GM23248 (cell line): ENCODE measurements around the gene GALNS. TPM values are rescaled to one million over a fixed set of nuclear protein-coding genes. Genes with fewer than 3 reads are reported as not detected.

ENCODE experiments used
- DNase-seq: peaks from one replicate; pipeline ENCODE4 v3.0.0-alpha.2; 2015
- H2AFZ ChIP-seq: fragments of 200-600 bp; sonication (generic); 2 replicates; pipeline ENCODE4 v1.6.1; 2016; ENCODE audit warnings: antibody characterized with exemption
- H3F3A ChIP-seq: fragments of 200-600 bp; sonication (generic); 2 replicates; pipeline ENCODE4 v1.6.1; 2016; ENCODE audit warnings: mild to moderate bottlenecking, antibody characterized with exemption, mixed run types; ENCODE audit not compliant: insufficient read depth
- H3K27ac ChIP-seq: fragments of 200-600 bp; sonication (generic); 2 replicates; pipeline ENCODE4 v1.5.1; 2016; ENCODE audit warnings: mild to moderate bottlenecking
- H3K27me3 ChIP-seq: fragments of 200-600 bp; sonication (generic); replicated peaks from 2 replicates; pipeline ENCODE4 v1.6.1; 2016; ENCODE audit warnings: mild to moderate bottlenecking; ENCODE audit not compliant: insufficient read depth
- H3K36me3 ChIP-seq: fragments of 200-600 bp; sonication (generic); 2 replicates; pipeline ENCODE4 v1.6.1; 2016; ENCODE audit warnings: low read depth, mild to moderate bottlenecking
- H3K4me1 ChIP-seq: fragments of 200-600 bp; sonication (generic); 2 replicates; pipeline ENCODE4 v1.6.1; 2016; ENCODE audit warnings: mild to moderate bottlenecking; ENCODE audit not compliant: insufficient read depth
- H3K4me2 ChIP-seq: fragments of 200-600 bp; sonication (generic); one replicate; pipeline ENCODE4 v1.6.1; 2016; ENCODE audit warnings: mild to moderate bottlenecking; ENCODE audit not compliant: unreplicated experiment
- H3K4me3 ChIP-seq: fragments of 200-600 bp; sonication (generic); 2 replicates; pipeline ENCODE4 v1.5.1; 2016; ENCODE audit warnings: mild to moderate bottlenecking
- H3K79me2 ChIP-seq: fragments of 200-600 bp; sonication (generic); 2 replicates; pipeline ENCODE4 v1.6.1; 2016; ENCODE audit warnings: mild to moderate bottlenecking; ENCODE audit not compliant: insufficient read depth
- H3K9ac ChIP-seq: fragments of 200-600 bp; sonication (generic); 2 replicates; pipeline ENCODE4 v1.6.1; 2016; ENCODE audit warnings: mild to moderate bottlenecking
- H3K9me2 ChIP-seq: fragments of 200-600 bp; sonication (generic); 2 replicates; pipeline ENCODE4 v1.6.1; 2016; ENCODE audit warnings: mixed run types, mild to moderate bottlenecking, moderate library complexity; ENCODE audit not compliant: insufficient read depth
- H3K9me3 ChIP-seq: fragments of 200-600 bp; sonication (generic); one replicate; pipeline ENCODE4 v1.6.1; 2017; ENCODE audit warnings: low read depth
- H4K20me1 ChIP-seq: fragments of 200-600 bp; sonication (generic); 2 replicates; pipeline ENCODE4 v1.6.0; 2016; ENCODE audit not compliant: insufficient read depth
- EZH2 ChIP-seq: fragments of 200-600 bp; sonication (generic); IDR thresholded peaks from 2 replicates; pipeline ENCODE4 v1.6.1; 2018; ENCODE audit warnings: antibody characterized with exemption, mild to moderate bottlenecking; ENCODE audit not compliant: insufficient read depth, poor library complexity, severe bottlenecking
- EZH2phosphoT487 ChIP-seq: fragments of 200-600 bp; sonication (generic); IDR thresholded peaks from 2 replicates; pipeline ENCODE4 v1.6.1; 2018; ENCODE audit warnings: antibody characterized with exemption, moderate library complexity, mild to moderate bottlenecking, low read depth; ENCODE audit not compliant: insufficient read depth
- WGBS, 2 experiments: methylation state at CpG; one replicate each; pipeline ENCODE4 v1.1.6; 2015 to 2017; ENCODE audit warnings: low lambda C conversion rate in 2 of 2, low coverage in 1 of 2; ENCODE audit errors: missing lambda C conversion rate in 2 of 2; 5-methylcytosine and 5-hydroxymethylcytosine counted together
- in situ Hi-C: fragments of 300-500 bp; cut with MboI; formaldehyde crosslinking; loops from 2 replicates; pipeline ENCODE4 v1.15.0; 2020
- polyA plus RNA-seq: library from polyadenylated mRNA; unstranded; fragments of >200 nt; fragmentation: Nextera tagmentation; extraction: Ambion mirVana; gene quantifications from 2 replicates; pipeline ENCODE4 v1.2.1, GENCODE V29; 2016
- total RNA-seq: library from RNA; depleted of rRNA; stranded (reverse); fragments of >200 nt; shearing (Covaris generic); gene quantifications from 2 replicates; pipeline ENCODE4 v1.2.3, GENCODE V29; 2014

The GALNS gene
- total and polyA plus RNA-seq, 2 experiments from 2014 or later = 24.0 to 39.0 TPM

DNA sequence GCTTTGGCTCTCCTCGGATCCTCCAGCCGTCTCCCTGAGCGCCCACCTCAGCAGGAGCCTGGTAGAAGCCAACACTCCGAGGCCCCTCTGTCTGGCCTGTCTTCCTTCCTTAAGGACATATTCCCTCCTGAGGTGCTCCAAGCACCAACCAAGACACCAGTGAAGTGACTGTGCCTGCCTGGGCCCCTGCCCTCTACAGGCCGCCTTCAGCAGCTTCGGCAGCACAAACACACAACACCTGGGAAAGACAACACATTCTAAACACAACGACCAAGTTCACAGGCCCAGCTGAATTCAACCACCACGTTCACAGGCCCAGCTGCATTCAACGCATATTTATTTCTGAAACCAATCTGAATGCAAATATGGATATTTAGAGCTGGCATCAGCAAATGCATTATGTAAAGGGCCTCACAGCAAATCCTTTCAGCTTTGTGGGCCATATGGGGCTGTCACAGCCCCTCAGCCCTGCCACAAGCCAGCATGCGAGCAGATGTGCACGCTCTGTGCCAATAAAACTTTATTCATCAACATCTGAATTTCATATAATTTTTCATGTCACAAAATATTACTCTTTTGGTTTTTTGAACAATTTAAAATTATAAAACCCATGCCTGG is 12.2 kb downstream of the GALNS start:
- in situ Hi-C loops = no loop called here

DNA sequence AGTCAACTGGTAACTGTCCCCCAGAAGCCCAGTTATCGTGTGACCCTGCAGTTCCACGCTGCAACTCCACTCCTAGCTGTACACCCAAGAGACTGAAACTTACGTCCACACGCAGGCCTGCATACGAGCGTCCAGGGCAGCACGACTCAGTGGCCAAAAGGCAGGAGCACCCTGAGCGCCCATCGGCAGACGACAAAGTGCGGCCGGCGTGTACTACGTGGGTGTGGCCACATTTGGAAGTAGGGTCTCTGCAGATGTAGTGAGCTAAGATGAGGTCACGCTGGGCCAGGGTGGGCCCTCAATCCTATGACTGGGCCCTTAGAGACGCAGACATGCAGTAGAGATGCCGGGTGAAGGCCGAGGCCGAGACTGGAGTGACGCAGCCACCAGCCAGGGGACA is 13.5 kb downstream of the GALNS start:
- in situ Hi-C loops = no loop called here
- no peaks in the 10 kb centered on the region for H3F3A ChIP-seq
- no peak overlapping the region for H3K27ac ChIP-seq
- H3K9me2 ChIP-seq = no peaks in the 10 kb centered on the region
- H3K79me2 ChIP-seq = no peaks in the 10 kb centered on the region
- no peaks in the 10 kb centered on the region for H4K20me1 ChIP-seq
- 93 to 94% methylated on average over 19 to 20 of the region's 20 CpGs for WGBS, 2 experiments
- no peak overlapping the region for H3K4me3 ChIP-seq
- H3K4me2 ChIP-seq = no peak overlapping the region
- no peaks in the 10 kb centered on the region for H3K27me3 ChIP-seq
- no peak overlapping the region for H2AFZ ChIP-seq
- H3K4me1 ChIP-seq = no peaks in the 10 kb centered on the region
- no peaks in the 10 kb centered on the region for H3K36me3 ChIP-seq
- H3K9ac ChIP-seq = no peak overlapping the region
- no peak for TF ChIP-seq EZH2
- no peak for TF ChIP-seq EZH2phosphoT487
- no peak for DNase-seq
- H3K9me3 ChIP-seq = no peaks in the 10 kb centered on the region

More for the DNA sequence above, 12.2 kb downstream of the GALNS start:
- Histone ChIP-seq H3K4me3 (no peak overlapping the region), H3K27me3 (no peaks in the 10 kb centered on the region), H2AFZ (no peak overlapping the region), H3K4me1 (no peaks in the 10 kb centered on the region), H3K9ac (no peak overlapping the region), H3K27ac (no peak overlapping the region), H4K20me1 (no peaks in the 10 kb centered on the region), H3K79me2 (no peaks in the 10 kb centered on the region), H3F3A (no peaks in the 10 kb centered on the region), H3K4me2 (no peak overlapping the region), H3K9me2 (no peaks in the 10 kb centered on the region), H3K36me3 (no peaks in the 10 kb centered on the region), H3K9me3 (no peaks in the 10 kb centered on the region)
- no peak for DNase-seq
- TF ChIP-seq EZH2phosphoT487 (no peak), EZH2 (no peak)
- WGBS, 2 experiments = 77 to 78% methylated on average over 11 of the region's 11 CpGs

DNA sequence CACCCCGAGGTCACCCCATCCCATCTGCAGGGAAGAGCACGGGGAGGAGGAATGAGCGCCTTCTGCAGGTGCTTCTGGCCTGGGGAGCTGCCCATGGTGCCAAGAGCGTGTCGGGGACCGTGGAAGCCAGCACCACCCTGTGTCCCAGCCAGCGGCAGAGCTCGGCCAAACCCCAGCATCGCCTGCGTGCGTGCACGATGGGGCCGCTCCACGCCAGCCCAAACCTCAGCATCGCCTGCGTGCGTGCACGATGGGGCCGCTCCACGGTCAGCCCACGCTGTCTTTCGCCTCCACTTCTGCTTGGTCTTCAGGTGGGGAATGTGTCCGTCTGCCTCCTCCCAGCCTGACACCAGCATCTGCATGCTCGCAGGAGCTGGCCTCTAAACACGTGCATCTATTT is 13.9 kb downstream of the GALNS start:
- Histone ChIP-seq H4K20me1 (no peaks in the 10 kb centered on the region), H3K79me2 (no peaks in the 10 kb centered on the region), H2AFZ (no peak overlapping the region), H3F3A (no peaks in the 10 kb centered on the region), H3K27ac (no peak overlapping the region), H3K9me3 (no peaks in the 10 kb centered on the region), H3K9me2 (no peaks in the 10 kb centered on the region), H3K27me3 (no peaks in the 10 kb centered on the region), H3K4me1 (no peaks in the 10 kb centered on the region), H3K36me3 (no peaks in the 10 kb centered on the region), H3K9ac (no peak overlapping the region), H3K4me2 (no peak overlapping the region), H3K4me3 (no peak overlapping the region)
- no peak for DNase-seq
- WGBS, 2 experiments = 92 to 96% methylated on average over 15 to 25 of the region's 25 CpGs
- in situ Hi-C loops = no loop called here
- TF ChIP-seq EZH2 (no peak), EZH2phosphoT487 (no peak)

DNA sequence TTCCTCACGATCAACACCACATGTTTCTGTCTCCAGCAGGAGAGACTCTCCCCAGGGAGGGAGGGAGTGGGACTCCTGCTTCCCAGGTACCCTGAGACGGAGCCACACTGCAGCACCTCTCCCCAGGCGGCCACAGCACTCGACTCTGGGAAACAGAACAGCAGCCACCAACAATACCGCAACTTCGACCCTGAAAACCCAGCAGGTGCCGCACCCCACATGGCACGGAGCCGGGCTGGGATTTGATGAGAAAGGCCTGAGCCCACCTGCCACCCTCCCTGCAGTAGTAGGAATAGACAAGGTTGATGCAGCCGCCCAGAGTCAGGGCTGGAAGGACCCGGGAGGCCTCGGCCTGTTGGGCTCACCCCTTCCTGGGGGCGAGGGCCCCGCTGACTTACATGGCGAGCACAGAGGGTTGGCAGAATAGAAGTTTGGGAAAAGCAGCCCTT is 14.4 kb downstream of the GALNS start:
- in situ Hi-C loops = no loop called here
- H3K36me3 ChIP-seq = no peaks in the 10 kb centered on the region

More for the DNA sequence above, 14.4 kb downstream of the GALNS start:
- Histone ChIP-seq H3K4me3 (no peak overlapping the region), H3K4me2 (no peak overlapping the region), H3K9ac (no peak overlapping the region), H3K9me2 (no peaks in the 10 kb centered on the region), H3K4me1 (no peaks in the 10 kb centered on the region), H3K27me3 (no peaks in the 10 kb centered on the region), H3K79me2 (no peaks in the 10 kb centered on the region), H3K9me3 (no peaks in the 10 kb centered on the region), H3F3A (no peaks in the 10 kb centered on the region), H2AFZ (no peak overlapping the region), H3K27ac (no peak overlapping the region), H4K20me1 (no peaks in the 10 kb centered on the region)
- WGBS, 2 experiments = 96 to 99% methylated on average over 13 to 15 of the region's 15 CpGs
- TF ChIP-seq EZH2phosphoT487 (no peak), EZH2 (no peak)
- DNase-seq = no peak
